Tibial nerve (tissue), 4 donors: ENCODE data around the gene C1orf53. TPM values are rescaled to one million over a fixed set of nuclear protein-coding genes. Genes with fewer than 3 reads are reported as not detected.

ENCODE experiments used
- DNase-seq, 2 donors: peaks; one replicate each; pipeline ENCODE4 v3.0.0-alpha.2; 2019; ENCODE audit warnings: low spot score in 2 of 2
- H3K27ac ChIP-seq, 4 donors: fragments of 200-600 bp; sonication (generic) in 3 of 4; one replicate each; pipeline ENCODE4 v1.5.1; 2017 to 2019; ENCODE audit warnings: mild to moderate bottlenecking in 1 of 4
- H3K27me3 ChIP-seq, 2 donors: fragments of 200-600 bp; sonication (generic) in 1 of 2; one replicate each; pipeline versions ENCODE4 v1.5.1 to v1.6.0; 2017 to 2019
- H3K36me3 ChIP-seq, 3 donors: fragments of 200-600 bp; sonication (generic); one replicate each; pipeline ENCODE4 v1.5.1; 2018 to 2019
- H3K4me1 ChIP-seq, 4 donors: fragments of 200-600 bp; sonication (generic) in 3 of 4; one replicate each; pipeline ENCODE4 v1.5.1; 2017 to 2019
- H3K4me3 ChIP-seq, 4 donors: fragments of 200-600 bp; sonication (generic) in 3 of 4; one replicate each; pipeline ENCODE4 v1.5.1; 2017 to 2019; ENCODE audit warnings: mild to moderate bottlenecking in 1 of 4, moderate library complexity in 1 of 4
- H3K9me3 ChIP-seq, 4 donors: fragments of 200-600 bp; sonication (generic) in 3 of 4; one replicate each; pipeline ENCODE4 v1.5.1; 2017 to 2019
- CTCF ChIP-seq, 5 experiments: fragments of 200-600 bp in 3 of 5; fragments of 450-650 bp in 2 of 5; sonication (generic) in 3 of 5; IDR thresholded peaks; one replicate each; pipeline ENCODE4 v1.5.1; 2016 to 2019; ENCODE audit warnings: antibody characterized with exemption in 5 of 5, mild to moderate bottlenecking in 3 of 5, moderate library complexity in 2 of 5
- EP300 ChIP-seq, 2 donors: sonication (generic); formaldehyde crosslinking; IDR thresholded peaks; one replicate each; pipeline ENCODE4 v1.6.1; 2017; ENCODE audit warnings: antibody characterized with exemption in 2 of 2, mild to moderate bottlenecking in 1 of 2
- POLR2A ChIP-seq, 2 donors: fragments of 450-650 bp; IDR thresholded peaks; one replicate each; pipeline ENCODE4 v1.6.1; 2017; ENCODE audit warnings: antibody characterized with exemption in 2 of 2, mild to moderate bottlenecking in 2 of 2, moderate library complexity in 2 of 2
- WGBS, 2 donors: methylation state at CpG; one replicate each; pipeline ENCODE4 v1.1.5; 2018; 5-methylcytosine and 5-hydroxymethylcytosine counted together
- total RNA-seq, 4 donors: library from RNA; depleted of rRNA; stranded (reverse); fragments of >200 nt; gene quantifications; one replicate each; pipeline ENCODE4 v1.1.0, GENCODE V29; 2016

The C1orf53 gene
- total RNA-seq, 4 donors from 2014 or later: not detected

DNA sequence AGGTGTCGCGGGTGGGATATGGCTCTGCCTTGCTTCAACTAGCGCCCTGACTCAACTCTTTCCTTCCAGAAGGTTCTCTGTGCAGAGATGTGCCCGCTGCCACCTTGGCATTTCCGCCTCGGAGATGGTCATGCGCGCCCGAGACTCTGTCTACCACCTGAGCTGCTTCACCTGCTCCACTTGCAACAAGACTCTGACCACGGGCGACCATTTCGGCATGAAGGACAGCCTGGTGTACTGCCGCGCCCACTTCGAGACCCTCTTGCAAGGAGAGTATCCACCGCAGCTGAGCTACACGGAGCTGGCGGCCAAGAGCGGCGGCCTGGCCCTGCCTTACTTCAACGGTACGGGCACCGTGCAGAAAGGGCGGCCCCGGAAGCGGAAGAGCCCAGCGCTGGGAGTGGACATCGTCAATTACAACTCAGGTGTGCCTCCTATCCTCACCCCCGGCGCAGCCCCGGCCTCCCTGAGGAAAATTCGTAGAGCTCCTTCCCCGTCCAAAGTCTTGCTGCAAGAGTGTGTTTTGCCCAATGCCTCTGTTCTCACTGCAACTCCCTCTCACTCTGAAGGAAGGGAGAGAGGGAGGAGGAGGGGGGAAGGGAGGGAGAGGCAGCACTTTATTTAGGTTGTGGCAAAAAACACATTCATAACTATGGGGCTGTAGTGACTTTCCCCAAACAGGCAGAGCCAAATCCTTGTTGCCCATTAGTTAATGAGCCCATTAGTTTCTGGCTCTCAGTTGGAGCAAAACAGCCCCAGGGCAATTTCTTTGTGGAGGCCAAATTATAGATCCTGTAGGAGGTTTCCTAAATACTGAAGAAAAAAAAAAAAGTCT, 19.0 kb downstream of the C1orf53 start:
- no peak for DNase-seq
- peaks cover 0 to 51% (median 21%) of the 10 kb centered on the region in 4 donors for H3K4me1 ChIP-seq
- no peak overlapping the region for H3K4me3 ChIP-seq
- H3K9me3 ChIP-seq: no peaks in the 10 kb centered on the region
- WGBS, 2 donors: 31 to 38% methylated on average over 32 to 33 of the region's 33 CpGs
- H3K36me3 ChIP-seq: no peaks in the 10 kb centered on the region
- H3K27me3 ChIP-seq: peaks cover 4 to 78% of the 10 kb centered on the region in 2 donors
- TF ChIP-seq POLR2A (IDR thresholded peaks at IDR 0.05) (no peak), CTCF (IDR thresholded peaks at IDR 0.05) (no peak), EP300 (IDR thresholded peaks at IDR 0.05) (no peak)
- H3K27ac ChIP-seq: no peak overlapping the region

DNA sequence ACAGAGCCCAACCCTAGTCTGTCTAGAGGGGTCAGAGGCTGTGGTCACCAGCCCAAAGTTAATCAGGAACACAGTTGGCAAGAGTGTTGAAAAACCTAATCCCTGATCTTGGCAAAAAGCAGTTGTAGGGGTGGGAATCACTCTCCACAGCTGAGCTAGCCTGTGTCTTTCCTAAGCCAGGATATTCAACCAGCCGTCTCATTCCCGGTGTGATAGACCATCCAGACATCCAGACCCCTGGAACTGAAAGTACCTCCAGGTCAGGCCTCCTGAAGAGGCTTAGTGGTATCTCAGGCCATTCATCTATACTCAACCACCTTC, 19.6 kb downstream of the C1orf53 start:
- no peak overlapping the region for H3K4me3 ChIP-seq
- H3K36me3 ChIP-seq: no peaks in the 10 kb centered on the region
- H3K27ac ChIP-seq: no peak overlapping the region
- TF ChIP-seq POLR2A (IDR thresholded peaks at IDR 0.05) (no peak), EP300 (IDR thresholded peaks at IDR 0.05) (no peak), CTCF (IDR thresholded peaks at IDR 0.05) (no peak)
- WGBS, 2 donors: 58 to 91% methylated on average over 2 of the region's 2 CpGs
- peaks cover 0 to 45% (median 19%) of the 10 kb centered on the region in 4 donors for H3K4me1 ChIP-seq
- H3K9me3 ChIP-seq: no peaks in the 10 kb centered on the region
- DNase-seq: no peak
- H3K27me3 ChIP-seq: peaks cover 4 to 76% of the 10 kb centered on the region in 2 donors

DNA sequence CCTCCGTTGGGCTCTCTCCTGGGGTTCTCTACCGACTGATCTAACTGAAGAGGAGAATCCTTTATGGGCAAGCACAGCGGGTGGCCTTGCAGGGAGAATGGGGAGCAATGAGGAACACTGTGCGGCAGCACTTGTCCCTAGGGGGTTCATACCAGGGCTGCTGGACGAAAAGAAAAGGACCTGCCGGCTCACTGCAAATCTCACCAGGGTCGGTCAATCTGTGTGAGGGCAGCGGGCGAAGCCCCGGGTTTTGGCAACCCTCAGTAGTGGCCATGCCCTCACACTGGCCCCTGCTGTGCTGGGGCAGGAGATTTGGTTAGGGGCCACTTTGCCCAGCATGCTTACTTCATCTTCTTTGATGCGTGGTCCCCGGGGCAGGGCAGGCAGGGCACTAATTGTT, 20.6 kb downstream of the C1orf53 start:
- TF ChIP-seq EP300 (IDR thresholded peaks at IDR 0.05) (no peak), POLR2A (IDR thresholded peaks at IDR 0.05) (no peak), CTCF (IDR thresholded peaks at IDR 0.05) (no peak)
- peaks cover 4 to 74% of the 10 kb centered on the region in 2 donors for H3K27me3 ChIP-seq
- 67 to 69% methylated on average over 12 of the region's 12 CpGs for WGBS, 2 donors

GRCh38 chr1:197924516-197925123, 22.2 kb downstream of the C1orf53 start:
- Histone ChIP-seq H3K9me3 (no peaks in the 10 kb centered on the region), H3K36me3 (no peaks in the 10 kb centered on the region), H3K27me3 (peaks cover 0 to 74% of the 10 kb centered on the region in 2 donors), H3K4me3 (no peak overlapping the region), H3K27ac (no peak overlapping the region), H3K4me1 (peaks cover 0 to 19% (median under 1%) of the 10 kb centered on the region in 4 donors)
- peak in 1 of 2 donors; percentile 53 for DNase-seq
- WGBS, 2 donors: 6 to 57% methylated on average over 2 to 4 of the region's 4 CpGs
- no peak for TF ChIP-seq EP300 (IDR thresholded peaks at IDR 0.05)
- TF ChIP-seq CTCF (IDR thresholded peaks at IDR 0.05): peak; percentile 46 to 72 (median 51)

More for the DNA sequence above, 20.6 kb downstream of the C1orf53 start:
- Histone ChIP-seq H3K4me1 (peaks cover 0 to 35% (median 9%) of the 10 kb centered on the region in 4 donors), H3K4me3 (no peak overlapping the region), H3K36me3 (no peaks in the 10 kb centered on the region), H3K9me3 (no peaks in the 10 kb centered on the region), H3K27ac (no peak overlapping the region)
- DNase-seq: no peak
